Tracheal epithelial cell (primary cell): Measurements from ENCODE around the gene ATXN7L2. TPM values are rescaled to one million over a fixed set of nuclear protein-coding genes. Genes with fewer than 3 reads are reported as not detected.

Experiments used
- total RNA-seq: library from RNA; depleted of rRNA; stranded (reverse); fragments of >200 nt; gene quantifications from 2 replicates; pipeline ENCODE4 v1.2.1, GENCODE V29; 2014

Gene ATXN7L2
- 0.96 and 1.1 TPM in 2 replicates for total RNA-seq

GRCh38 chr1:109483672-109484518 is at the start of gene ATXN7L2:
Gene ATXN7L2, plus strand, starts transcription at chr1:109483905. Its CDS starts 49 bp downstream, at chr1:109483954.

GRCh38 chr1:109466452-109467300 is 17.0 kb upstream of the ATXN7L2 start, which contains the start of gene SYPL2:
Gene SYPL2, plus strand, starts transcription at chr1:109466546. Its CDS starts 298 bp downstream, at chr1:109466844.

DNA sequence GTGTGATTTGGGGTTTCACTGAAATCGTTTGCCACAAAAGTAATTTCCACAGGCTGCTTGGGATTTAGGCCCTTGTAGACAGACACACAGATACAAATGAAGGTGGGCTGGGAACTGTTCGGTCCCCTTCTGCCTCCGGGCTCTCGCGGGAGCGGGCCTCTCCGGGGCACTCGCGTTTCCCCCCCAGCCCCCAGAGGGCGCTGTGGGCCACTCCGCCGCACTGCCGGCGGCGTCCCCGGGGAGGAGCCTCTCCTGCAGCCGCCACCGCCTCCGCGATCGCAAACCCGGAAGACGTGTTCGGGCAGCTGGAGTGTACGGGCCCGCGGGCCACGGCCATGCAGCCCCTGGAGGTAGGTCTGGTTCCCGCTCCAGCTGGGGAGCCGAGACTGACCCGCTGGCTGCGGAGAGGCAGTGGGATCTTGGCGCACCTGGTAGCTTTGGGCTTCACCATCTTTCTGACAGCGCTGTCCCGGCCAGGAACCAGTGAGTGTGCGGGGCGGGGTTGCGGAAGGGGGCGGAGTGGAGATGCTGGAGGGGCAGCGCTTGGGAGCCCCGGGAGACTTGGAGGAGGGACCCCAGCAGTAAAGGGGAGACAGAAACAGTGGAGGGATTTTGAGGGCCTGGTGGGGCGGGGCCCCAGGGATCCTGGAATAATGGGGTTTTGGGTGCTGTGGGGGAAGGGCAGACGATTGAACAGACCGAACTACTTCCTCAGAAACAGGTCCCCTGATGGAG is 10.3 kb downstream of the ATXN7L2 start, which contains the start of gene CYB561D1:
Gene CYB561D1, plus strand, starts transcription at position 290 of the 735 bp plus-strand sequence. Its CDS starts 46 bp downstream, at position 336.

GRCh38 chr1:109509176-109510134 is 25.8 kb downstream of the ATXN7L2 start, which contains the start of gene AMIGO1:
Gene AMIGO1, minus strand, starts transcription at chr1:109509727. Its CDS starts 815 bp downstream, at chr1:109508912.

DNA sequence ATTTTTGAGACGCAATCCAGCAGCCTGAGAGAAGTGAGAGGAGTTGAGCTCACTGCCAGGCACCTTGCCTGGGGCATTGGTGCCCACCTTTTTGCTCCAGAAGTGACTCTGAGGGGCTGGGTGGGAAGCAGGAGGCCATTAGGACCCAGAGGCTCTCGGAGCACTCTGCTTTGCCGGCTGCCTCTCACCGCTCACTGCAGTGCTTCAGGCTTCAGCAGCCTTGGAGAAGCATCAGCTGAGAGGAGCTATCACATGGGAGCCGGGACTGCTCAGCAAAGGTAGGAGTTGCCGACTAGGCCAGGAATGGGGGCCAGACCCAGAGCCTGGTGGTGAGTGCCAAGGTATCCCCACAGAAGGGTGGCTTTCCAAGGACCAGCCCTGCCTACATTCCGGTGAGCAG is 56.0 kb downstream of the ATXN7L2 start, which contains the start of gene GPR61:
Gene GPR61, plus strand, starts transcription at position 197 of the 400 bp plus-strand sequence. CDS start 3,151 bp downstream, outside the sequence.

Other genes starting within 250 kb of the ATXN7L2 start
- 28.4 and 29.6 TPM in 2 replicates for gene CELSR2, start 234.4 kb upstream of the ATXN7L2 start, total RNA-seq
- 0.48 and 1.1 TPM in 2 replicates for gene PSRC1, start 200.8 kb upstream of the ATXN7L2 start, total RNA-seq
- gene MYBPHL, start 176.9 kb upstream of the ATXN7L2 start, total RNA-seq: 0.24 TPM in 1 of 2 replicates, not detected in the other
- 14.9 and 16.4 TPM in 2 replicates for gene SORT1, start 86.0 kb upstream of the ATXN7L2 start, total RNA-seq
- 37.5 and 49.4 TPM in 2 replicates for gene PSMA5, start 57.5 kb upstream of the ATXN7L2 start, total RNA-seq
- gene SYPL2, start 17.4 kb upstream of the ATXN7L2 start, total RNA-seq: not detected in 2 replicates
- gene CYB561D1, start 10.2 kb downstream of the ATXN7L2 start, total RNA-seq: 4.5 and 4.8 TPM in 2 replicates
- 0.48 and 0.64 TPM in 2 replicates for gene AMIGO1, start 25.8 kb downstream of the ATXN7L2 start, total RNA-seq
- not detected in 2 replicates for gene GPR61, start 56.0 kb downstream of the ATXN7L2 start, total RNA-seq
- 13.4 and 20.2 TPM in 2 replicates for gene GNAI3, start 64.7 kb downstream of the ATXN7L2 start, total RNA-seq
- 0.64 TPM in 1 of 2 replicates, not detected in the other for gene GNAT2, start 135.7 kb downstream of the ATXN7L2 start, total RNA-seq
- 31.6 and 31.8 TPM in 2 replicates for gene AMPD2, start 135.9 kb downstream of the ATXN7L2 start, total RNA-seq
- 2.3 and 6.3 TPM in 2 replicates for gene GSTM4, start 172.2 kb downstream of the ATXN7L2 start, total RNA-seq
- gene GSTM2, start 184.2 kb downstream of the ATXN7L2 start, total RNA-seq: 1.9 and 3.6 TPM in 2 replicates
- 0.96 and 5.1 TPM in 2 replicates for gene GSTM1, start 203.9 kb downstream of the ATXN7L2 start, total RNA-seq
- gene GSTM5, start 228.3 kb downstream of the ATXN7L2 start, total RNA-seq: not detected in 2 replicates